Astrocyte (in vitro differentiated cells and primary cell): Measurements from ENCODE around the gene CDH26. TPM values are rescaled to one million over a fixed set of nuclear protein-coding genes. Genes with fewer than 3 reads are reported as not detected.

Experiments used
- DNase-seq: peaks from one replicate; pipeline ENCODE4 v3.0.0-alpha.2; 2010; ENCODE audit warnings: low read depth
- FAIRE-seq: peaks from 2 replicates; lab custom pipeline; 2011; peaks lifted over from hg19 to GRCh38; lab: Jason Lieb, UNC
- H2AFZ ChIP-seq: 2 replicates; pipeline ENCODE4 v1.6.0; 2012; ENCODE audit warnings: low read depth, low read length, inconsistent platforms
- H3K27ac ChIP-seq: 2 replicates; pipeline ENCODE4 v1.5.1; 2011; ENCODE audit warnings: low read depth, low read length, inconsistent platforms
- H3K27me3 ChIP-seq: 2 replicates; pipeline ENCODE4 v1.6.0; 2011; ENCODE audit warnings: low read length, inconsistent platforms; ENCODE audit not compliant: insufficient read depth
- H3K36me3 ChIP-seq: 2 replicates; pipeline ENCODE4 v1.5.1; 2011; ENCODE audit warnings: low read length, inconsistent platforms; ENCODE audit not compliant: insufficient read depth
- H3K4me1 ChIP-seq: 2 replicates; pipeline ENCODE4 v1.5.1; 2011; ENCODE audit warnings: low read length, inconsistent platforms; ENCODE audit not compliant: insufficient read depth
- H3K4me2 ChIP-seq: 2 replicates; pipeline ENCODE4 v1.6.0; 2012; ENCODE audit warnings: low read length, inconsistent platforms
- H3K4me3 ChIP-seq: 2 replicates; pipeline ENCODE4 v1.5.1; 2011; ENCODE audit warnings: low read depth, mild to moderate bottlenecking, low read length, inconsistent platforms; ENCODE audit not compliant: insufficient read depth
- H3K79me2 ChIP-seq: 2 replicates; pipeline ENCODE4 v1.6.0; 2012; ENCODE audit warnings: mild to moderate bottlenecking, low read length, inconsistent platforms; ENCODE audit not compliant: insufficient read depth
- H3K9ac ChIP-seq: 2 replicates; pipeline ENCODE4 v1.6.0; 2012; ENCODE audit warnings: mild to moderate bottlenecking, low read length, inconsistent platforms
- H3K9me3 ChIP-seq: 2 replicates; pipeline ENCODE4 v1.5.1; 2012; ENCODE audit warnings: low read depth, mild to moderate bottlenecking, low read length, inconsistent platforms; ENCODE audit not compliant: insufficient read depth
- H4K20me1 ChIP-seq: 2 replicates; pipeline ENCODE4 v1.6.0; 2012; ENCODE audit warnings: low read length, inconsistent platforms; ENCODE audit not compliant: insufficient read depth
- H3K27ac Mint-ChIP-seq: one replicate; pipeline ENCODE4 v1.8.0; 2021; ENCODE audit warnings: mild to moderate bottlenecking, mixed read lengths; ENCODE audit not compliant: unreplicated experiment
- H3K27me3 Mint-ChIP-seq: one replicate; pipeline ENCODE4 v1.8.0; 2021; ENCODE audit warnings: low read depth, mixed read lengths; ENCODE audit not compliant: unreplicated experiment
- H3K36me3 Mint-ChIP-seq: one replicate; pipeline ENCODE4 v1.8.0; 2021; ENCODE audit warnings: low read depth, mixed read lengths; ENCODE audit not compliant: unreplicated experiment
- H3K4me1 Mint-ChIP-seq: one replicate; pipeline ENCODE4 v1.8.0; 2021; ENCODE audit warnings: low read depth, mixed read lengths; ENCODE audit not compliant: unreplicated experiment
- H3K4me3 Mint-ChIP-seq: one replicate; pipeline ENCODE4 v1.8.0; 2021; ENCODE audit warnings: mild to moderate bottlenecking, moderate library complexity, mixed read lengths; ENCODE audit not compliant: unreplicated experiment
- H3K9me3 Mint-ChIP-seq: one replicate; pipeline ENCODE4 v1.8.0; 2021; ENCODE audit warnings: mild to moderate bottlenecking, mixed read lengths; ENCODE audit not compliant: unreplicated experiment
- EZH2 ChIP-seq: IDR thresholded peaks from 2 replicates; pipeline ENCODE4 v1.6.1; 2012; ENCODE audit warnings: mild to moderate bottlenecking, low read length, inconsistent platforms; ENCODE audit not compliant: insufficient read depth
- total RNA-seq: library from RNA; stranded (reverse); gene quantifications from 2 replicates; pipeline ENCODE4 v1.2.1, GENCODE V29; 2021
- TF ChIP-seq, protein P1 (sequence below): IDR thresholded peaks from 2 replicates; pipeline ENCODE4 v1.5.1; 2011; ENCODE audit warnings: low read depth, mild to moderate bottlenecking, inconsistent platforms, low read length, moderate library complexity; ENCODE audit not compliant: insufficient read depth

Gene CDH26
- total RNA-seq, 1 donor from 2014 or later: 0.34 TPM

DNA sequence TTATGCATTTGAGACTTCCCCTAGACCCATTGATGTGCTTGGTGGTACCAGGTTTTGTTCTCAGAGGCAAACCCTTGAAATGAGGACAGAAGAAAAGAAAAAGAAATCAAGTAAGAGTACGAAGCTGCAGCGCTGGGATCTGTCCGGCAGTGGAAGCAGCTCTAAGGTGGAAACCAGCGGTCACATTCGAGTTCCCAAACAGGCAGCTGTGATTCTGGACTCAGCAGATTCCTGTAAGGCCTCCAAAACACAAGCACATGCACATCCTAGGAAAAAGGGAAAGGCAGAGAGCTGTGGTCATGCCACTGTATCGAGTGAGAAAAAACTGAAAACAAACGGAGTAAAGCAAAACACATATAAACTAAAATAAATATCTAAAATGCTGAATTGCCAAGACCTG lies 13.5 kb upstream of the CDH26 start:
- Histone ChIP-seq H2AFZ (no peak overlapping the region), H3K27ac (no peak overlapping the region), H3K4me1 (no peaks in the 10 kb centered on the region), H3K9ac (no peak overlapping the region), H3K79me2 (peaks cover 12% of the 10 kb centered on the region), H3K36me3 (peaks cover 9% of the 10 kb centered on the region), H3K4me3 (no peak overlapping the region), H3K27me3 (no peaks in the 10 kb centered on the region), H3K4me2 (no peak overlapping the region), H3K9me3 (no peaks in the 10 kb centered on the region), H4K20me1 (no peaks in the 10 kb centered on the region)
- Mint-ChIP-seq H3K27ac (no peak overlapping the region), H3K36me3 (no peaks in the 10 kb centered on the region), H3K4me1 (peaks cover 23% of the 10 kb centered on the region), H3K4me3 (no peak overlapping the region), H3K27me3 (no peaks in the 10 kb centered on the region), H3K9me3 (no peaks in the 10 kb centered on the region)
- TF ChIP-seq, protein P1, sequence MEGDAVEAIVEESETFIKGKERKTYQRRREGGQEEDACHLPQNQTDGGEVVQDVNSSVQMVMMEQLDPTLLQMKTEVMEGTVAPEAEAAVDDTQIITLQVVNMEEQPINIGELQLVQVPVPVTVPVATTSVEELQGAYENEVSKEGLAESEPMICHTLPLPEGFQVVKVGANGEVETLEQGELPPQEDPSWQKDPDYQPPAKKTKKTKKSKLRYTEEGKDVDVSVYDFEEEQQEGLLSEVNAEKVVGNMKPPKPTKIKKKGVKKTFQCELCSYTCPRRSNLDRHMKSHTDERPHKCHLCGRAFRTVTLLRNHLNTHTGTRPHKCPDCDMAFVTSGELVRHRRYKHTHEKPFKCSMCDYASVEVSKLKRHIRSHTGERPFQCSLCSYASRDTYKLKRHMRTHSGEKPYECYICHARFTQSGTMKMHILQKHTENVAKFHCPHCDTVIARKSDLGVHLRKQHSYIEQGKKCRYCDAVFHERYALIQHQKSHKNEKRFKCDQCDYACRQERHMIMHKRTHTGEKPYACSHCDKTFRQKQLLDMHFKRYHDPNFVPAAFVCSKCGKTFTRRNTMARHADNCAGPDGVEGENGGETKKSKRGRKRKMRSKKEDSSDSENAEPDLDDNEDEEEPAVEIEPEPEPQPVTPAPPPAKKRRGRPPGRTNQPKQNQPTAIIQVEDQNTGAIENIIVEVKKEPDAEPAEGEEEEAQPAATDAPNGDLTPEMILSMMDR: no peak
- no peak for TF ChIP-seq EZH2
- DNase-seq (no peak), FAIRE-seq (no peak)

- Mint-ChIP-seq H3K4me3 (no peak overlapping the region), H3K27me3 (no peaks in the 10 kb centered on the region), H3K9me3 (no peaks in the 10 kb centered on the region), H3K4me1 (peaks cover 23% of the 10 kb centered on the region), H3K36me3 (no peaks in the 10 kb centered on the region), H3K27ac (no peak overlapping the region)
- Histone ChIP-seq H3K9me3 (no peaks in the 10 kb centered on the region), H3K27ac (no peak overlapping the region), H3K4me2 (no peak overlapping the region), H3K79me2 (peaks cover 12% of the 10 kb centered on the region), H4K20me1 (no peaks in the 10 kb centered on the region), H3K36me3 (peaks cover 9% of the 10 kb centered on the region), H3K27me3 (no peaks in the 10 kb centered on the region), H3K4me1 (no peaks in the 10 kb centered on the region), H2AFZ (no peak overlapping the region), H3K9ac (no peak overlapping the region), H3K4me3 (no peak overlapping the region)
- TF ChIP-seq EZH2: no peak
- TF ChIP-seq, protein P1: no peak
- DNase-seq (no peak), FAIRE-seq (no peak)
These were observed 13.0 kb upstream of the CDH26 start for GRCh38 chr20:59945175-59945574.

- H3K4me3 Mint-ChIP-seq: no peak overlapping the region
- H3K9me3 ChIP-seq: no peaks in the 10 kb centered on the region
- no peaks in the 10 kb centered on the region for H4K20me1 ChIP-seq
- peak overlapping the region; percentile 24 for H3K27ac Mint-ChIP-seq
- TF ChIP-seq, protein P1: no peak
- H3K4me3 ChIP-seq: no peak overlapping the region
- peaks cover 9% of the 10 kb centered on the region for H3K36me3 ChIP-seq
- H3K27me3 ChIP-seq: no peaks in the 10 kb centered on the region
- H3K27me3 Mint-ChIP-seq: no peaks in the 10 kb centered on the region
- no peak overlapping the region for H3K27ac ChIP-seq
- H3K4me1 ChIP-seq: no peaks in the 10 kb centered on the region
- DNase-seq: no peak
- no peak overlapping the region for H3K4me2 ChIP-seq
- no peak overlapping the region for H3K9ac ChIP-seq
- no peaks in the 10 kb centered on the region for H3K9me3 Mint-ChIP-seq
- FAIRE-seq: no peak
- H3K4me1 Mint-ChIP-seq: peaks cover 23% of the 10 kb centered on the region
- H3K79me2 ChIP-seq: peaks cover 12% of the 10 kb centered on the region
- H3K36me3 Mint-ChIP-seq: no peaks in the 10 kb centered on the region
- H2AFZ ChIP-seq: no peak overlapping the region
These were observed 12.5 kb upstream of the CDH26 start for GRCh38 chr20:59945731-59946130.
